Neural progenitor cell (in vitro differentiated cells): ENCODE data around the gene ZNF345. TPM values are rescaled to one million over a fixed set of nuclear protein-coding genes. Genes with fewer than 3 reads are reported as not detected.

ENCODE experiments used
- DNase-seq: peaks from one replicate; pipeline ENCODE4 v3.0.0-alpha.2; 2016; ENCODE audit warnings: low spot score
- H2AFZ ChIP-seq: fragments of 200-600 bp; sonication (generic); replicated peaks from 2 replicates; pipeline ENCODE4 v1.6.1; 2016; ENCODE audit warnings: antibody characterized with exemption
- H3F3A ChIP-seq: fragments of 200-600 bp; sonication (generic); 2 replicates; pipeline ENCODE4 v1.6.1; 2016; ENCODE audit warnings: antibody characterized with exemption, low read depth
- H3K27ac ChIP-seq: fragments of 200-600 bp; sonication (generic); 2 replicates; pipeline ENCODE4 v1.5.1; 2016; ENCODE audit warnings: mild to moderate bottlenecking
- H3K27me3 ChIP-seq: fragments of 200-600 bp; sonication (generic); 2 replicates; pipeline ENCODE4 v1.6.1; 2016; ENCODE audit warnings: mild to moderate bottlenecking, moderate library complexity
- H3K36me3 ChIP-seq: fragments of 200-600 bp; sonication (generic); 2 replicates; pipeline ENCODE4 v1.5.1; 2016
- H3K4me1 ChIP-seq: fragments of 200-600 bp; sonication (generic); 2 replicates; pipeline ENCODE4 v1.6.1; 2016; ENCODE audit warnings: mixed run types
- H3K4me2 ChIP-seq: fragments of 200-600 bp; sonication (generic); 2 replicates; pipeline ENCODE4 v1.6.1; 2016
- H3K4me3 ChIP-seq: fragments of 200-600 bp; sonication (generic); 2 replicates; pipeline ENCODE4 v1.5.1; 2016
- H3K79me2 ChIP-seq: fragments of 200-600 bp; sonication (generic); 2 replicates; pipeline ENCODE4 v1.6.1; 2016; ENCODE audit warnings: low read depth
- H3K9ac ChIP-seq: fragments of 200-600 bp; sonication (generic); 2 replicates; pipeline ENCODE4 v1.6.1; 2016
- H3K9me3 ChIP-seq: fragments of 200-600 bp; sonication (generic); 2 replicates; pipeline ENCODE4 v1.5.1; 2016; ENCODE audit warnings: low read depth
- H4K20me1 ChIP-seq: fragments of 200-600 bp; sonication (generic); 2 replicates; pipeline ENCODE4 v1.6.1; 2016; ENCODE audit warnings: low read depth
- H3K27ac Mint-ChIP-seq: 3 replicates; pipeline ENCODE4 v1.8.0; 2021; ENCODE audit warnings: mixed read lengths
- H3K27me3 Mint-ChIP-seq: 2 replicates; pipeline ENCODE4 v1.8.0; 2022; ENCODE audit warnings: low read depth, mild to moderate bottlenecking, inconsistent platforms, moderate library complexity, mixed read lengths; ENCODE audit not compliant: insufficient read depth
- H3K36me3 Mint-ChIP-seq: 3 replicates; pipeline ENCODE4 v1.8.0; 2021; ENCODE audit warnings: mixed read lengths
- H3K4me1 Mint-ChIP-seq: 3 replicates; pipeline ENCODE4 v1.8.0; 2021; ENCODE audit warnings: mixed read lengths
- H3K4me3 Mint-ChIP-seq: 3 replicates; pipeline ENCODE4 v1.8.0; 2021; ENCODE audit warnings: mild to moderate bottlenecking, moderate library complexity, mixed read lengths
- H3K9me3 Mint-ChIP-seq: 3 replicates; pipeline ENCODE4 v1.8.0; 2020; ENCODE audit warnings: mixed read lengths
- CTCF ChIP-seq: fragments of 200-600 bp; sonication (generic); IDR thresholded peaks from 2 replicates; pipeline ENCODE4 v1.5.1; 2017; ENCODE audit warnings: antibody characterized with exemption, mild to moderate bottlenecking
- EZH2 ChIP-seq: fragments of 200-600 bp; sonication (generic); IDR thresholded peaks from 2 replicates; pipeline ENCODE4 v1.6.1; 2017; ENCODE audit warnings: antibody characterized with exemption, mild to moderate bottlenecking, moderate library complexity
- EZH2phosphoT487 ChIP-seq: fragments of 200-600 bp; sonication (generic); IDR thresholded peaks from 2 replicates; pipeline ENCODE4 v1.6.1; 2017; ENCODE audit warnings: antibody characterized with exemption
- total RNA-seq: library from RNA; depleted of rRNA; stranded (reverse); fragments of >200 nt; gene quantifications from 2 replicates; pipeline ENCODE4 v1.2.3, GENCODE V29; 2015; ENCODE audit warnings: low replicate concordance

The ZNF345 gene
- total RNA-seq, 1 donor from 2014 or later: 18.1 TPM

- Histone ChIP-seq H3K9ac (no peak overlapping the region), H3K79me2 (no peaks in the 10 kb centered on the region), H3K4me1 (no peaks in the 10 kb centered on the region), H2AFZ (no peak overlapping the region), H3K27ac (no peak overlapping the region), H3K4me2 (no peak overlapping the region), H3K9me3 (peaks cover 85% of the 10 kb centered on the region), H4K20me1 (no peaks in the 10 kb centered on the region), H3F3A (peaks cover 10% of the 10 kb centered on the region), H3K27me3 (no peaks in the 10 kb centered on the region), H3K4me3 (no peak overlapping the region), H3K36me3 (peaks cover 69% of the 10 kb centered on the region)
- Mint-ChIP-seq H3K27me3 (peaks cover 7% of the 10 kb centered on the region), H3K4me3 (no peak overlapping the region), H3K27ac (no peak overlapping the region), H3K9me3 (peaks cover 87% of the 10 kb centered on the region), H3K36me3 (peaks cover 61% of the 10 kb centered on the region), H3K4me1 (no peaks in the 10 kb centered on the region)
- TF ChIP-seq CTCF (no peak), EZH2phosphoT487 (no peak), EZH2 (no peak)
- no peak for DNase-seq
Observed at GRCh38 chr19:36819130-36819630, 31.5 kb upstream of the ZNF345 start.

- Histone ChIP-seq H2AFZ (no peak overlapping the region), H3K27ac (no peak overlapping the region), H3K36me3 (peaks cover 64% of the 10 kb centered on the region), H3K79me2 (no peaks in the 10 kb centered on the region), H3K4me2 (no peak overlapping the region), H3K27me3 (no peaks in the 10 kb centered on the region), H3K9me3 (peaks cover 62% of the 10 kb centered on the region), H3K4me1 (no peaks in the 10 kb centered on the region), H3F3A (peaks cover 10% of the 10 kb centered on the region), H4K20me1 (no peaks in the 10 kb centered on the region), H3K4me3 (no peak overlapping the region), H3K9ac (no peak overlapping the region)
- peaks cover 7% of the 10 kb centered on the region for H3K27me3 Mint-ChIP-seq
- peaks cover 85% of the 10 kb centered on the region for H3K9me3 Mint-ChIP-seq
- no peak overlapping the region for H3K27ac Mint-ChIP-seq
- peaks cover 80% of the 10 kb centered on the region for H3K36me3 Mint-ChIP-seq
- H3K4me3 Mint-ChIP-seq: no peak overlapping the region
- TF ChIP-seq EZH2 (no peak), EZH2phosphoT487 (no peak)
- DNase-seq: no peak
- H3K4me1 Mint-ChIP-seq: no peaks in the 10 kb centered on the region
Observed at GRCh38 chr19:36821758-36822157, 28.9 kb upstream of the ZNF345 start.

GRCh38 chr19:36833430-36833829 is 17.2 kb upstream of the ZNF345 start:
- Histone ChIP-seq H3K4me3 (no peak overlapping the region), H3K79me2 (peaks cover 89% of the 10 kb centered on the region), H3K4me1 (peaks cover 7% of the 10 kb centered on the region), H3K36me3 (peaks cover 23% of the 10 kb centered on the region), H4K20me1 (no peaks in the 10 kb centered on the region), H3K4me2 (no peak overlapping the region), H3K9me3 (peaks cover 34% of the 10 kb centered on the region), H2AFZ (no peak overlapping the region), H3K27me3 (no peaks in the 10 kb centered on the region), H3F3A (no peaks in the 10 kb centered on the region), H3K27ac (no peak overlapping the region), H3K9ac (no peak overlapping the region)
- TF ChIP-seq EZH2phosphoT487 (no peak), EZH2 (no peak), CTCF (no peak)
- DNase-seq: no peak
- Mint-ChIP-seq H3K9me3 (peaks cover 72% of the 10 kb centered on the region), H3K36me3 (peaks cover 59% of the 10 kb centered on the region), H3K27ac (no peak overlapping the region), H3K4me3 (no peak overlapping the region), H3K4me1 (no peaks in the 10 kb centered on the region), H3K27me3 (no peaks in the 10 kb centered on the region)

- TF ChIP-seq EZH2 (no peak), CTCF (no peak), EZH2phosphoT487 (no peak)
- H4K20me1 ChIP-seq: no peaks in the 10 kb centered on the region
- no peaks in the 10 kb centered on the region for H3K27me3 ChIP-seq
- no peak overlapping the region for H3K4me3 Mint-ChIP-seq
- H3K9ac ChIP-seq: peak overlapping the region; percentile 75
- H3K27ac Mint-ChIP-seq: no peak overlapping the region
- H3K4me2 ChIP-seq: peak overlapping the region; percentile 83
- peaks cover 55% of the 10 kb centered on the region for H3K9me3 Mint-ChIP-seq
- H3K36me3 ChIP-seq: peaks cover 8% of the 10 kb centered on the region
- H3F3A ChIP-seq: peaks cover 7% of the 10 kb centered on the region
- peaks cover 47% of the 10 kb centered on the region for H3K36me3 Mint-ChIP-seq
- H3K4me1 ChIP-seq: peaks cover 7% of the 10 kb centered on the region
- peaks cover 2% of the 10 kb centered on the region for H3K27me3 Mint-ChIP-seq
- H3K4me1 Mint-ChIP-seq: no peaks in the 10 kb centered on the region
- peaks cover 63% of the 10 kb centered on the region for H3K79me2 ChIP-seq
- H2AFZ ChIP-seq: peak overlapping the region; percentile 95
- DNase-seq: no peak
- no peak overlapping the region for H3K27ac ChIP-seq
- peak overlapping the region; percentile 68 for H3K4me3 ChIP-seq
- peaks cover 5% of the 10 kb centered on the region for H3K9me3 ChIP-seq
Observed at GRCh38 chr19:36837176-36837905, 13.3 kb upstream of the ZNF345 start.
